ENCODE measurements around the gene PLEKHJ1. TPM values are rescaled to one million over a fixed set of nuclear protein-coding genes. Genes with fewer than 3 reads are reported as not detected.

Gene PLEKHJ1
- total and polyA plus RNA-seq, 9 of the 15 experiments (the other 6 are each of a cell fraction or from before 2014, with no cell fraction given) = 1.5 to 188 (median 63.9) TPM

DNA sequence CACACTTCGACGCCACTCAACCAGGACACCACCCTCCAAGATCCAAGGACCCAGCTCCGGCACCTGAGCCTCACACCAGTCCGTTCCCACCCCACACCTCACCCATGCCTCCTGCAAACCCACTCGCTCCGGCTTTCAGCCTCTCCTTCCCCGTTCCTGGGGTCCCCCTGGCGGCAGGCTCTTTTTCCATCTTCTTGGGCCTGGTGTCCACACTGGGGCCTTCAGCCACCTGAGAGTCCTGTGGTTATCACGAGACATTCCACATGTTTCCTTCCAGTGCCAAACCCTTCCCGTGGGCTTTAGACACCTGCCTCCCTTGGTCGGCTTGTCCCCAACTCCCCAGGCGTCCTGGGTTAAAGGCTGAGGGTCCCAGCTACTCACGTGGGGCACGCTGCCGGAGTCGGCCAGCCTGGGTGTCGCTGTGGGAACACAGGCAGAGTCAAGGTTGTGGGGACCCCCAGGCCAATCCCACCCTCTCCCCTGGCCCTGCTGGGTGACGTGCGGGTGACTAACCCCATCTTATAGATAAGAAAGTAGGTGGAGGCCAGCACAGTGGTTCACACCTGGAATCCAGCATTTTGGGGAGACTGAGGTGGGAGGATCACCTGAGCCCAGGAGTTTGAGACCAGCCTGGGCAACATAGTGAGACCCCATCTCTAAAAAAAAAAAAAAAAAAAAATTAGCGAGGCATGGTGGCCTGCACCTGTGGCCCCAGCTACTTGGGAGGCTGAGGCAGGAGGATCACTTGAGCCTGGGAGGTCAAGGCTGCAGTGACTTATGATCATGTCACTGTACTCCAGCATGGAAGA lies 18.1 kb upstream of the PLEKHJ1 start:
- FAIRE-seq (no peak), DNase-seq (ENCODE audit: extremely low read depth in 1 of 4, low spot score in 3 of 4) (no peak), ATAC-seq (no peak)
- TF ChIP-seq THRAP3 (IDR thresholded peaks at IDR 0.05; ENCODE audit: borderline replicate concordance) = no peak
- TF ChIP-seq ZNF121 (CRISPR knock-in tag; conservative IDR thresholded peaks at IDR 0.05) = peak; percentile 68
- TF ChIP-seq, protein P1, sequence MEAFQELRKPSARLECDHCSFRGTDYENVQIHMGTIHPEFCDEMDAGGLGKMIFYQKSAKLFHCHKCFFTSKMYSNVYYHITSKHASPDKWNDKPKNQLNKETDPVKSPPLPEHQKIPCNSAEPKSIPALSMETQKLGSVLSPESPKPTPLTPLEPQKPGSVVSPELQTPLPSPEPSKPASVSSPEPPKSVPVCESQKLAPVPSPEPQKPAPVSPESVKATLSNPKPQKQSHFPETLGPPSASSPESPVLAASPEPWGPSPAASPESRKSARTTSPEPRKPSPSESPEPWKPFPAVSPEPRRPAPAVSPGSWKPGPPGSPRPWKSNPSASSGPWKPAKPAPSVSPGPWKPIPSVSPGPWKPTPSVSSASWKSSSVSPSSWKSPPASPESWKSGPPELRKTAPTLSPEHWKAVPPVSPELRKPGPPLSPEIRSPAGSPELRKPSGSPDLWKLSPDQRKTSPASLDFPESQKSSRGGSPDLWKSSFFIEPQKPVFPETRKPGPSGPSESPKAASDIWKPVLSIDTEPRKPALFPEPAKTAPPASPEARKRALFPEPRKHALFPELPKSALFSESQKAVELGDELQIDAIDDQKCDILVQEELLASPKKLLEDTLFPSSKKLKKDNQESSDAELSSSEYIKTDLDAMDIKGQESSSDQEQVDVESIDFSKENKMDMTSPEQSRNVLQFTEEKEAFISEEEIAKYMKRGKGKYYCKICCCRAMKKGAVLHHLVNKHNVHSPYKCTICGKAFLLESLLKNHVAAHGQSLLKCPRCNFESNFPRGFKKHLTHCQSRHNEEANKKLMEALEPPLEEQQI (IDR thresholded peaks at IDR 0.05) = no peak
- no peak for TF ChIP-seq ZHX1 (conservative IDR thresholded peaks at IDR 0.05; ENCODE audit: low read length)
- TF ChIP-seq, protein P2, sequence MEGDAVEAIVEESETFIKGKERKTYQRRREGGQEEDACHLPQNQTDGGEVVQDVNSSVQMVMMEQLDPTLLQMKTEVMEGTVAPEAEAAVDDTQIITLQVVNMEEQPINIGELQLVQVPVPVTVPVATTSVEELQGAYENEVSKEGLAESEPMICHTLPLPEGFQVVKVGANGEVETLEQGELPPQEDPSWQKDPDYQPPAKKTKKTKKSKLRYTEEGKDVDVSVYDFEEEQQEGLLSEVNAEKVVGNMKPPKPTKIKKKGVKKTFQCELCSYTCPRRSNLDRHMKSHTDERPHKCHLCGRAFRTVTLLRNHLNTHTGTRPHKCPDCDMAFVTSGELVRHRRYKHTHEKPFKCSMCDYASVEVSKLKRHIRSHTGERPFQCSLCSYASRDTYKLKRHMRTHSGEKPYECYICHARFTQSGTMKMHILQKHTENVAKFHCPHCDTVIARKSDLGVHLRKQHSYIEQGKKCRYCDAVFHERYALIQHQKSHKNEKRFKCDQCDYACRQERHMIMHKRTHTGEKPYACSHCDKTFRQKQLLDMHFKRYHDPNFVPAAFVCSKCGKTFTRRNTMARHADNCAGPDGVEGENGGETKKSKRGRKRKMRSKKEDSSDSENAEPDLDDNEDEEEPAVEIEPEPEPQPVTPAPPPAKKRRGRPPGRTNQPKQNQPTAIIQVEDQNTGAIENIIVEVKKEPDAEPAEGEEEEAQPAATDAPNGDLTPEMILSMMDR (IDR thresholded peaks at IDR 0.05 in 2 of 3, conservative IDR thresholded peaks at IDR 0.05 in 1 of 3; ENCODE audit: insufficient read depth in 2 of 3, low read depth in 1 of 3, low read length in 3 of 3) = peak in 2 of 3 experiments; percentile 9 to 28; a peak in 1 of 6 replicates
- in situ Hi-C loops (cut with MboI) = no loop called here
- BruUV-seq (replicated peaks) = no TSS peak
- Histone ChIP-seq H3K9me1 (ENCODE audit: control insufficient read depth, insufficient read depth, low read length) (no peaks in the 10 kb centered on the region), H3K4me3 (no peak overlapping the region), H3K9ac (ENCODE audit: insufficient read depth in 1 of 2, low read depth in 2 of 2, low read length in 2 of 2) (peak overlapping the region in 1 of 2 experiments; percentile 52; a peak in 1 of 4 replicates), H3K9me3 (replicated peaks; ENCODE audit: control insufficient read depth, insufficient read depth, low read depth, low read length) (no peaks in the 10 kb centered on the region), H2AFZ (ENCODE audit: low read depth, low read length) (no peak overlapping the region), H3K4me2 (ENCODE audit: insufficient read depth, low read length) (no peak overlapping the region), H3K27ac (ENCODE audit: extremely low read depth, low read depth, low read length) (no peak overlapping the region), H3K36me3 (ENCODE audit: control insufficient read depth, insufficient read depth, low read length) (peaks cover 2% of the 10 kb centered on the region; the same call in 1 of the 3 replicates), H4K20me1 (replicated peaks; ENCODE audit: control insufficient read depth, insufficient read depth, low read length) (no peaks in the 10 kb centered on the region), H3K27me3 (ENCODE audit: control insufficient read depth in 2 of 2, insufficient read depth in 2 of 2, low read length in 2 of 2) (no peaks in the 10 kb centered on the region), H3K79me2 (ENCODE audit: control insufficient read depth, insufficient read depth, low read length) (no peaks in the 10 kb centered on the region), H3K4me1 (replicated peaks in 1 of 2; ENCODE audit: control insufficient read depth in 2 of 2, insufficient read depth in 2 of 2, low read length in 2 of 2) (peaks cover 0 to 64% of the 10 kb centered on the region in 2 experiments; a peak in 2 of 5 replicates)
- POLR2A ChIA-PET = interaction anchor here (0.6 to 1.7 kb wide), 6 partner anchors 8 to 21 kb away, joined by 3 to 9 read pairs (median 6); no protein-coding TSS in a partner anchor
- CTCF ChIA-PET (ENCODE audit: low intra/inter-chr PET ratio) = no interaction called here
- WGBS (ENCODE audit: insufficient coverage, low coverage, missing lambda C conversion rate) = 64% methylated on average over 17 of the region's 20 CpGs
- intact Hi-C loops (cut with micrococcal nuclease) = no loop called here

Data from K562 (cell line).